ENCODE results near the gene TMEM196.

The TMEM196 gene

GRCh38 chr7:19776981-19777380 is 3.6 kb upstream of the TMEM196 start:
- no peak for DNase-seq (ENCODE audit: low read depth in 1 of 2, low spot score in 1 of 2)
- TF ChIP-seq SPI1 (IDR thresholded peaks at IDR 0.05; ENCODE audit: borderline replicate concordance, low read depth) (no peak), POLR2AphosphoS5 (IDR thresholded peaks at IDR 0.05; ENCODE audit: low read depth) (no peak), GABPA (IDR thresholded peaks at IDR 0.05; ENCODE audit: low read depth) (no peak), CTCF (IDR thresholded peaks at IDR 0.05; ENCODE audit: insufficient read depth, low read length) (no peak), REST (IDR thresholded peaks at IDR 0.05; ENCODE audit: insufficient replicate concordance, low read depth) (no peak)

GRCh38 chr7:19775578-19775977 is 2.2 kb upstream of the TMEM196 start:
- no peak for DNase-seq (ENCODE audit: low read depth in 1 of 2, low spot score in 1 of 2)
- no peak overlapping the region for H3K27ac ChIP-seq (replicated peaks)
- no peak overlapping the region for H3K4me3 ChIP-seq (replicated peaks; ENCODE audit: insufficient read depth, low read length)
- H3K27me3 ChIP-seq (ENCODE audit: insufficient read depth, poor library complexity, severe bottlenecking), result peaks cover 8% of the 10 kb centered on the region
- TF ChIP-seq CTCF (IDR thresholded peaks at IDR 0.05; ENCODE audit: insufficient read depth, low read length) (no peak), SPI1 (IDR thresholded peaks at IDR 0.05; ENCODE audit: borderline replicate concordance, low read depth) (no peak), GABPA (IDR thresholded peaks at IDR 0.05; ENCODE audit: low read depth) (no peak), POLR2AphosphoS5 (IDR thresholded peaks at IDR 0.05; ENCODE audit: low read depth) (no peak), REST (IDR thresholded peaks at IDR 0.05; ENCODE audit: insufficient replicate concordance, low read depth) (no peak)

More at GRCh38 chr7:19776981-19777380, 3.6 kb upstream of the TMEM196 start:
- Histone ChIP-seq H3K27me3 (ENCODE audit: insufficient read depth, poor library complexity, severe bottlenecking) (peaks cover 8% of the 10 kb centered on the region), H3K4me3 (replicated peaks; ENCODE audit: insufficient read depth, low read length) (no peak overlapping the region), H3K27ac (replicated peaks) (no peak overlapping the region)

- TF ChIP-seq SPI1 (IDR thresholded peaks at IDR 0.05; ENCODE audit: borderline replicate concordance, low read depth) (no peak), POLR2AphosphoS5 (IDR thresholded peaks at IDR 0.05; ENCODE audit: low read depth) (no peak), REST (IDR thresholded peaks at IDR 0.05; ENCODE audit: insufficient replicate concordance, low read depth) (no peak), CTCF (IDR thresholded peaks at IDR 0.05; ENCODE audit: insufficient read depth, low read length) (no peak), GABPA (IDR thresholded peaks at IDR 0.05; ENCODE audit: low read depth) (no peak)
- DNase-seq (ENCODE audit: low read depth in 1 of 2, low spot score in 1 of 2), result no peak
- Histone ChIP-seq H3K27me3 (ENCODE audit: insufficient read depth, poor library complexity, severe bottlenecking) (peaks cover 8% of the 10 kb centered on the region), H3K4me3 (replicated peaks; ENCODE audit: insufficient read depth, low read length) (no peak overlapping the region), H3K27ac (replicated peaks) (no peak overlapping the region)
Measured at GRCh38 chr7:19772306-19772705, 1.1 kb downstream of the TMEM196 start.
